Measurements from ENCODE around the gene CLDN20. TPM values are rescaled to one million over a fixed set of nuclear protein-coding genes. Genes with fewer than 3 reads are reported as not detected.

CLDN20 gene
- total RNA-seq, 4 donors from 2014 or later, result 0.34 to 0.68 (median 0.34) TPM; not detected in 1

DNA sequence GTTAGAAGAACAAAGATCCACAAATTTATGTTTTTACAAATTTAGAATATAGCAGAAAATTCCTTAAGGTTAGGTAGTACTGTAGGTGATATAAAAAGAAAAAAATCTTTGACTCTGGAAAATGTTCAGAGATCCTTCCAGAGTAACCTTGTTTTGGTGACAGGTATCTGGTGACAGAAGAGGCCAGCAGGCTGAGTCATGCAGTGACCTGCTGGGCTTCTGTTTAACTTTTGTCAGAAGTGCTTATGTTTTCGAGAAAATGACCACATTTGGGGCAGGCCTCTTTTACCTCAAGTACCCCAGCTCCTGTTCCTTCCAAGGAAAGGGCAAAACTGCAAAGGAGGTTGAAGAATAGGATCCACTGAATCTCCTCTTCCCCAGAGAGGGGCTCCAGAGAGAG is 10.5 kb upstream of the CLDN20 start:
- intact Hi-C loops (cut with DNase I; ENCODE audit: low total_unique reads), result no loop called here
- DNase-seq (ENCODE audit: low spot score in 2 of 2), result no peak
- 71 to 83% methylated on average over 1 of the region's 1 CpG for WGBS, 2 donors
- no peak overlapping the region for H3K4me3 ChIP-seq (ENCODE audit: low read depth, poor library complexity, severe bottlenecking)
- TF ChIP-seq POLR2A (IDR thresholded peaks at IDR 0.05), result no peak
- TF ChIP-seq, protein P1, sequence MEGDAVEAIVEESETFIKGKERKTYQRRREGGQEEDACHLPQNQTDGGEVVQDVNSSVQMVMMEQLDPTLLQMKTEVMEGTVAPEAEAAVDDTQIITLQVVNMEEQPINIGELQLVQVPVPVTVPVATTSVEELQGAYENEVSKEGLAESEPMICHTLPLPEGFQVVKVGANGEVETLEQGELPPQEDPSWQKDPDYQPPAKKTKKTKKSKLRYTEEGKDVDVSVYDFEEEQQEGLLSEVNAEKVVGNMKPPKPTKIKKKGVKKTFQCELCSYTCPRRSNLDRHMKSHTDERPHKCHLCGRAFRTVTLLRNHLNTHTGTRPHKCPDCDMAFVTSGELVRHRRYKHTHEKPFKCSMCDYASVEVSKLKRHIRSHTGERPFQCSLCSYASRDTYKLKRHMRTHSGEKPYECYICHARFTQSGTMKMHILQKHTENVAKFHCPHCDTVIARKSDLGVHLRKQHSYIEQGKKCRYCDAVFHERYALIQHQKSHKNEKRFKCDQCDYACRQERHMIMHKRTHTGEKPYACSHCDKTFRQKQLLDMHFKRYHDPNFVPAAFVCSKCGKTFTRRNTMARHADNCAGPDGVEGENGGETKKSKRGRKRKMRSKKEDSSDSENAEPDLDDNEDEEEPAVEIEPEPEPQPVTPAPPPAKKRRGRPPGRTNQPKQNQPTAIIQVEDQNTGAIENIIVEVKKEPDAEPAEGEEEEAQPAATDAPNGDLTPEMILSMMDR (IDR thresholded peaks at IDR 0.05), result no peak

DNA sequence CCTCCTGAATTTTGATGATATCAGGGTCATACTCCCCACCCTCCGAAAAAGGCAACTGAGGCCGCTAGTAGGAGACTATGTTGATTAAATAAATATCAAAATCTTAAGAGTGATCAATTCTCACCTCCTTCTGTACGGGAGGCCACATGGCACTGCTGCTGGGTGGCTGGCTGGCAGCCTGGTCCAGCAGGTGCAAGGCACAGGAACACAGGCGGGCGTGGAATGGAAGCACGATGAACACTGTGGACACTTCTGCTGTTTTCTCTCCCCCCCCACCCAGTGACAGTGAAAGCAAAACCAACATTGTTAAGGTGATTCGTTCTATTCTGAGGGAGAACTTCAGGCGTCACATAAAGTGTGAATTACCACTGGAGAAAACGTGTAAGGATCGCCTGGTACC is 9.7 kb upstream of the CLDN20 start:
- DNase-seq (ENCODE audit: low spot score in 2 of 2), result no peak
- no peak overlapping the region for H3K4me3 ChIP-seq (ENCODE audit: low read depth, poor library complexity, severe bottlenecking)
- intact Hi-C loops (cut with DNase I; ENCODE audit: low total_unique reads), result no loop called here
- TF ChIP-seq POLR2A (IDR thresholded peaks at IDR 0.05), result no peak
- TF ChIP-seq, protein P1 (IDR thresholded peaks at IDR 0.05), result no peak
- 88% methylated on average over 10 of the region's 10 CpGs for WGBS, 2 donors

DNA sequence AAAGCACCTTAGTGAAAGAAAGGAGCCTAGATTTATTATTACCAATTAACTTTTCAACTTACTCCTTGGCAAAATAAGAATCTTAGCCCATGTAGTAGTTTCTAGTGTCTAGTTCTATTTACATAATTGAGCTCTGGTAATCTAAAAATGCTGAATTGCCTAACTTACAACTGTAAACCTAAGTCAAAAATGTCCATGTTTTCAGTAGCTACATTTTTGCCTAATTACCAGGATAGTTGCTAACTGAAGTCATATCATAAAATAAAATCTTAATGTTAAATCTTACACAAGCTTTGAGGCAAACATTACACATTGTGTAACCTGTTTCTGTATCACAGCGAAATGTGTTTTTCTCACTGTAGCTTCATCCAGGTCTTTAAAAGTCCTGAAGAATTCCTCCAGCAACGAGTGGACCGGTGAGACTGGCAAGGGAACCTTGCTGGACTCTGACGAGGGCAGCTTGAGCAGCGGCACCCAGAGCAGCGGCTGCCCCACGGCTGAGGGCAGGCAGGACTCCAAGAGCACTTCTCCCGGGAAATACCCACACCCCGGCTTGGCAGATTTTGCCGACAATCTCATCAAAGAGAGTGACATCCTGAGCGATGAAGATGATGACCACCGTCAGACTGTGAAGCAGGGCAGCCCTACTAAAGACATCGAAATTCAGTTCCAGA is 7.6 kb upstream of the CLDN20 start:
- intact Hi-C loops (cut with DNase I; ENCODE audit: low total_unique reads), result no loop called here
- TF ChIP-seq, protein P1 (IDR thresholded peaks at IDR 0.05), result no peak
- TF ChIP-seq POLR2A (IDR thresholded peaks at IDR 0.05), result no peak
- 72 to 85% methylated on average over 12 to 13 of the region's 13 CpGs for WGBS, 2 donors
- no peak for DNase-seq (ENCODE audit: low spot score in 2 of 2)
- no peak overlapping the region for H3K4me3 ChIP-seq (ENCODE audit: low read depth, poor library complexity, severe bottlenecking)

DNA sequence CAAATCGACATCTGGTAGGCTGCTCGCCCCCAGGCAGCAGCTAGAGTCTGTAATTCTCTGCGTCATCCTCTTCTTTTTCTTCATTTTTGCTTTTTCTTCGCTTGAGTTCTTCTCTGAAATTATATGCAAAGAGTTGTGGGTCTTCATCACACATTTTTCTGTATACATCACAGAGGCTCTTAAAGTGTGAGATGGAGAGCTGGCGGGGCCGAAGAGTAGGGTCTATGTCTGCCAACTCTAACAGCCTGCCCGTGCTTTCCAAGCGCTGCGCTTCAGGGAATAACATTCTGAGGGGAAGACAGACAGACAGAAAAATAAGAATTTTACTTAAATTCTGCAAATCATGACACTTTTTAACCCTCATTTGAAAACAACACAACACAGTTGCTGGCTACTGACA is 6.0 kb upstream of the CLDN20 start:
- TF ChIP-seq POLR2A (IDR thresholded peaks at IDR 0.05), result no peak
- TF ChIP-seq, protein P1 (IDR thresholded peaks at IDR 0.05), result no peak
- intact Hi-C loops (cut with DNase I; ENCODE audit: low total_unique reads), result no loop called here
- 90 to 91% methylated on average over 9 of the region's 9 CpGs for WGBS, 2 donors
- H3K4me3 ChIP-seq (ENCODE audit: low read depth, poor library complexity, severe bottlenecking), result no peak overlapping the region
- no peak for DNase-seq (ENCODE audit: low spot score in 2 of 2)

DNA sequence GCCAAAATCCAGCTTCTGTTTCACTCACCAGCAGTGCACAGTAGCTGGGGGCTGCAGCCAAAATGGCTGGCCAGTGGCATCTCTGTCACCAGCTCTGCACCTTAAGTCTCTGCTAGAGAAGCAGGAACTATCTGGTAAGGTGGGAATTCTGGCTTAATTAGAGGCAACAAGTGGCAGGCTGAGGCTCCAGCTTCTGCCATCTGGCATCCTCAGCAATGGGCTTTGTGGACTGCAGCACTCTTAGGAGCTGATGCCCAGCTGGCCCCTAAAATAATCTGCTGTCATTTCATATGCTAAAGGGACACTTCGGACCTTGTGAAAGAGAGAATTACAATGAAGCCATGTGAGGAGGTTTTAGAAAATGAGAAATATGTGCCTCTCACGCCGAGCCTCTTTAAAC is 4.6 kb upstream of the CLDN20 start:
- no peak overlapping the region for H3K4me3 ChIP-seq (ENCODE audit: low read depth, poor library complexity, severe bottlenecking)
- 93 to 98% methylated on average over 3 of the region's 3 CpGs for WGBS, 2 donors
- no peak for DNase-seq (ENCODE audit: low spot score in 2 of 2)
- intact Hi-C loops (cut with DNase I; ENCODE audit: low total_unique reads), result no loop called here
- no peak for TF ChIP-seq POLR2A (IDR thresholded peaks at IDR 0.05)
- TF ChIP-seq, protein P1 (IDR thresholded peaks at IDR 0.05), result no peak

DNA sequence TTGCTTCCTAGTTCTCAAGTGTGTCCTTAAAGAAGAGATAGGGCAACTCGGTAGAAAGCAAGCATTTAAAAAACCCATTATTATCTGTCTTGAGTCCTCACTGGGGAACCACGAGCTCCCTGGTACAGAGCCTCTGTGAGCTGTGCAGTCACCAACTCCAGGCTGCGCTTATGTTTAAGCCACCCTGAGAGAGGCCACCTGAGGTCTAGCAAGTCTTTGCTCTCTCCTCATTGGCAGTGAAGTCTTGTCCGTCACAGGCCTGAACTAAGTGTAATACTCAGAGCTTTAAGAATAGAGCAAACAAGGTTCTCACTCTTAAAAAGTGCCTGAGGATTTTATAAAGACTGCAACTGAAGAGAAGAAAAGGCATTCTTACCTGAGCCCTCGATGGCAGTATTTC is 3.9 kb upstream of the CLDN20 start:
- TF ChIP-seq POLR2A (IDR thresholded peaks at IDR 0.05), result no peak
- TF ChIP-seq, protein P1 (IDR thresholded peaks at IDR 0.05), result no peak
- no peak overlapping the region for H3K4me3 ChIP-seq (ENCODE audit: low read depth, poor library complexity, severe bottlenecking)
- DNase-seq (ENCODE audit: low spot score in 2 of 2), result no peak
- WGBS, 2 donors, result 93 to 96% methylated on average over 5 of the region's 5 CpGs
- intact Hi-C loops (cut with DNase I; ENCODE audit: low total_unique reads), result no loop called here

All from lower leg skin (tissue), 4 donors.